ENCODE data around the gene SOX11. TPM values are rescaled to one million over a fixed set of nuclear protein-coding genes. Genes with fewer than 3 reads are reported as not detected.

Gene SOX11
- total RNA-seq, 6 experiments from 2014 or later = not detected

GRCh38 chr2:5693287-5694201, 1.4 kb downstream of the SOX11 start:
- no peak for TF ChIP-seq POLR2A (IDR thresholded peaks at IDR 0.05)
- no peak for TF ChIP-seq CTCF (IDR thresholded peaks at IDR 0.05)
- H3K27me3 ChIP-seq = peaks cover 0 to 23% of the 10 kb centered on the region in 2 donors
- H3K4me3 ChIP-seq = no peak overlapping the region
- H3K4me1 ChIP-seq = peaks cover 0 to 20% (median 0%) of the 10 kb centered on the region in 4 donors
- no peak for DNase-seq
- H3K9me3 ChIP-seq = no peaks in the 10 kb centered on the region
- intact Hi-C loops (cut with DNase I) = no loop called here
- H3K27ac ChIP-seq = no peak overlapping the region
- ATAC-seq = no peak
- H3K36me3 ChIP-seq = no peaks in the 10 kb centered on the region
- 2% methylated on average over 38 of the region's 102 CpGs for WGBS (ENCODE audit: insufficient coverage, low coverage, low lambda C conversion rate, missing lambda C conversion rate)

GRCh38 chr2:5694306-5694705, 2.1 kb downstream of the SOX11 start:
- Histone ChIP-seq H3K36me3 (no peaks in the 10 kb centered on the region), H3K4me3 (no peak overlapping the region), H3K9me3 (no peaks in the 10 kb centered on the region), H3K27ac (no peak overlapping the region), H3K27me3 (peaks cover 0 to 24% of the 10 kb centered on the region in 2 donors), H3K4me1 (peaks cover 0 to 20% (median 0%) of the 10 kb centered on the region in 4 donors)
- intact Hi-C loops (cut with DNase I) = no loop called here
- DNase-seq = no peak
- TF ChIP-seq CTCF (IDR thresholded peaks at IDR 0.05) (no peak), POLR2A (IDR thresholded peaks at IDR 0.05) (no peak)
- WGBS (ENCODE audit: insufficient coverage, low coverage, low lambda C conversion rate, missing lambda C conversion rate) = 3% methylated on average over 9 of the region's 9 CpGs
- no peak for ATAC-seq

GRCh38 chr2:5695654-5696403, 3.6 kb downstream of the SOX11 start:
- no peaks in the 10 kb centered on the region for H3K36me3 ChIP-seq
- TF ChIP-seq POLR2A (IDR thresholded peaks at IDR 0.05) (no peak), CTCF (IDR thresholded peaks at IDR 0.05) (no peak)
- H3K9me3 ChIP-seq = no peaks in the 10 kb centered on the region
- H3K4me3 ChIP-seq = no peak overlapping the region
- 2% methylated on average over 44 of the region's 49 CpGs for WGBS (ENCODE audit: insufficient coverage, low coverage, low lambda C conversion rate, missing lambda C conversion rate)
- no peak for ATAC-seq
- peaks cover 0 to 26% of the 10 kb centered on the region in 2 donors for H3K27me3 ChIP-seq
- no peak overlapping the region for H3K27ac ChIP-seq
- H3K4me1 ChIP-seq = peaks cover 0 to 20% (median 0%) of the 10 kb centered on the region in 4 donors
- DNase-seq = no peak
- intact Hi-C loops (cut with DNase I) = no loop called here

GRCh38 chr2:5696404-5696944, 4.3 kb downstream of the SOX11 start:
- H3K27me3 ChIP-seq = peaks cover 0 to 26% of the 10 kb centered on the region in 2 donors
- DNase-seq = no peak
- no peaks in the 10 kb centered on the region for H3K36me3 ChIP-seq
- no peaks in the 10 kb centered on the region for H3K9me3 ChIP-seq
- intact Hi-C loops (cut with DNase I) = no loop called here
- TF ChIP-seq CTCF (IDR thresholded peaks at IDR 0.05) = no peak
- TF ChIP-seq POLR2A (IDR thresholded peaks at IDR 0.05) = no peak
- no CpG with 5 or more reads among the region's 65 CpGs for WGBS (ENCODE audit: insufficient coverage, low coverage, low lambda C conversion rate, missing lambda C conversion rate)
- peaks cover 0 to 20% (median 0%) of the 10 kb centered on the region in 4 donors for H3K4me1 ChIP-seq
- peak overlapping the region in 1 of 3 donors; percentile 2 for H3K4me3 ChIP-seq
- peak in 1 of 4 donors; percentile 18 for ATAC-seq
- no peak overlapping the region for H3K27ac ChIP-seq

Measured in right lobe of liver (tissue), 6 donors.